Skeletal muscle cell (primary cell): ENCODE measurements around the gene DIRAS2.

Source experiments
- DNase-seq: peaks from one replicate; pipeline ENCODE4 v3.0.0-alpha.2; 2010; ENCODE audit warnings: low read depth
- H3K4me3 ChIP-seq: 2 replicates; pipeline ENCODE4 v1.5.1; 2011; ENCODE audit warnings: low read depth, mild to moderate bottlenecking, control low read depth, low read length, moderate library complexity

DIRAS2 gene

DNA sequence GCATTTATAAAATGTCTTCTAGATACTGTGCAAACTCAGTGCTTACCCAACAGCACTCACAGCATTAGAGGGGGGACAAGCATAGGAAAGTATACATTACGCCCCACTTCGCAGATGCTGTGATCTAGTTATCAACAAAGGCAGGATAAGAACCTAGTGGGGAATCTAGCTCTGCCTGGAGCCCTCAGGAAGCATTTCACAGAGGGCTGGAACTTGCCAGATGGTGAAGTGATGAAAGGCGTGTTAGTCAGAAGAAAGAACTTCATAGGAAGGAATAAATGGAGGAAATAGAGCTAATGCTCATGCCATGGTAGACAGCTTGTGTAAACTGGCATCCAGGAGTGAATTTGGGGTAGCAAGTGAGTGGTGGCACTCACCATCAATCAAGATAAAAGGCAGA is 25.8 kb downstream of the DIRAS2 start:
- H3K4me3 ChIP-seq: no peak overlapping the region
- no peak for DNase-seq

DNA sequence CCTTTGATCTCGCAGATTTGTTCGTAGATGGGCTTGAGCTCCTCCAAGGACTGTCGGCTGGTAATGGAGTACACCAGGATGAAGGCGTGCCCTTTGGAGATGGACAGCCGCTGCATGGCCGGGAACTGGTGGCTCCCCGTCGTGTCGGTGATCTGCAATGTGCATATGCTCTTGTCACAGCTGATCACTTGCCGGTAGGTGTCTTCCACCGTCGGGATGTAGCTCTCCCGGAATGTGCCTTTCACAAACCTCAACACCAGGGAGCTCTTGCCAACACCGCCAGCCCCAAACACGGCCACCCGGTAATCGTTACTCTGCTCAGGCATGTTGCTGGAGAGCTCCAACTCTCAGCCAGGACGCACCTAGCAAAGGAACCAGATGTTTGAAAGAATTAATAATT is 29.1 kb downstream of the DIRAS2 start:
- no peak overlapping the region for H3K4me3 ChIP-seq
- no peak for DNase-seq

DNA sequence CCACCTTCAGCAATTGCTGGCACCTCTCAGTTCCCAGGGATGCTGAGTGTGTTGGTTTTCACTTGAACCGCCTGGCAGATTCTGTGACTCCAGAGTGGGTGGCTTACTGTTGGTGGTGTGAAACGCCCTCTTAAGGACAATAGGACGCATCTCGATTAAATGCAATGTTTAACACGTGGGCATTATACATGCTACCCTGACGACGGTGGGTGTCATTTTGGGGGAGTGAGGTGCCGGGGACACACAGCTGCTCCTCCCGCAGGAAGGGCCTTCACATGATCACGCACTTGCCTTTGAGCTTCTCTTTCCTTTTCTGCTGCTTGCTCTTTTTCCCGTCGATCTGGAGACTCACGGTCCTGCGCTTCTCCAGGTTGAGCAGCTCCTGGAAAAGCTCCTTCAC is 29.7 kb downstream of the DIRAS2 start:
- no peak overlapping the region for H3K4me3 ChIP-seq
- DNase-seq: no peak

DNA sequence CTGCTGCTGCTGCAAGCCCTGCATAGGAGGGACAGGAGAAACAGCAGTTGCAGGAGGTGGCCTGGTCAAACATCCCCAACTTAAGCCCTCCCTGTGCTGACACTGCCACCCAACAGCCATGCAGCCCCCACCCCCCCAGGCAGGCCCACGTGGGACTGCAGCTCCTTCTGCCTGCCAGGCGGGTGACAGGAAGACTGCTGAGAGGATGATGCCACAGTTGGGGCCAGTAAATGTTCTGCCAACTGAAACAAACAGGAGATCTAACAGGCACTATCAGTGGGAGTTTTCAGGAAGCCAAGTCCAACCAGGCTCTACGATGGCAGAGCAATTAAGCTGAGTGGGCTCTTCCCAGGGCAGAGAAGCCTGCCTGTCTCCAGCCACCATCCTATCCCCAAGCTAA is 31.1 kb downstream of the DIRAS2 start:
- H3K4me3 ChIP-seq: no peak overlapping the region
- no peak for DNase-seq

DNA sequence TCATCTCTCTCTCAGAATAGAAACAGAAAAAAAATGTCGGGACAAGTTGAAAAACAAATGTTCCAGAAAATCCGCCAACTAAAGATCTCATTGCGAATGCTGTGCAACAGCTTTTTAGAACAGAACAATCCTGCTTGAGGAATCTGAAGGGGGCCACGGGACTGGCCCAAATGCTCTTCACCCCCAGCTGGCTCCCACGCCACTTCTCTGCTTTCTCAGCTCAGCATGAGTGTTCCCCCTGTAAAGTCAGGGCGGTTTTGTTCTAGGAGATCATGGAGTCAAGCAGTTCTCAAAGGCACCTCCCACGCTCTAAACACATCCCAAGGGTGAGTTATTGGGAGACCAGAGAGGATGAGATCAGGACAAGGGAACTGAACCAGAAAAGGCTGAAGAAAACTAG is 31.5 kb downstream of the DIRAS2 start:
- DNase-seq: no peak
- H3K4me3 ChIP-seq: no peak overlapping the region

DNA sequence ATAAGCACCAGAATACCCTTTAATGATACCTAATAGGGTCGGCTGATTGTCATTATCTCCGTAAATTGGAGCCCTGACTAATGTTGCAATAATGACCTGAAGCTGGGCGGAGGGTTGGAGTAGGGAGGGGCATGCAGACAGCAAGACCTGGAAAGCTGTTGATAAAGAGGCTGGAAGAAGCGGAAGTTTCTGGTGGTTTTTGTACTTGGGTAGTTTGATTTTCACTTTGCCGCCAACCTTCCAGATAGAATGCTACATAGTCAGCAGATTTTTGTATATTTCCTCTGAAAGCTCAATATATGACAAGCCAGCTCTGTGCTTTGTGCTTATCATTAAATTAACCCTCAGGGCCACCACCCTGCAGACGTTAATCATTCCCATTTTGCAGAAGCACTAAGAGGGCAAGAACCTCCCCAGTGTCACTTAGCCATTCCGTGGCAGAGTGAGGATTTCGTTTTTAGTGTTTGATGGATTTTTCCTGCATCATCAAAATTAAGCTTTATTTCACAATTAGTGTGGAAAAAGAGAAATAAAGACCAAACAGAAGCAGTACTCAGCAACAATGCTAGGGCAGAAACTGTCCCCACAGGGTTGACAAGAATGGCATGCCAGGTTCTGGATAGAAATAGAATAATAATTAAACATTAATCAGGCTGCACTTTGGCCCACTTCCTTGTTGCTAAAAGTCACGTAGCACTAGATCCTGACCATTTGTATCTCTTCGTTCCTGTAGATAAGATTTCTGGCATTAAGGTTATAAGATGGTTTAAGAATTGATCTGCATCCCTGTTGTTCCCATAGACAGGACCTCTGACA is 34.7 kb downstream of the DIRAS2 start:
- no peak overlapping the region for H3K4me3 ChIP-seq
- no peak for DNase-seq

DNA sequence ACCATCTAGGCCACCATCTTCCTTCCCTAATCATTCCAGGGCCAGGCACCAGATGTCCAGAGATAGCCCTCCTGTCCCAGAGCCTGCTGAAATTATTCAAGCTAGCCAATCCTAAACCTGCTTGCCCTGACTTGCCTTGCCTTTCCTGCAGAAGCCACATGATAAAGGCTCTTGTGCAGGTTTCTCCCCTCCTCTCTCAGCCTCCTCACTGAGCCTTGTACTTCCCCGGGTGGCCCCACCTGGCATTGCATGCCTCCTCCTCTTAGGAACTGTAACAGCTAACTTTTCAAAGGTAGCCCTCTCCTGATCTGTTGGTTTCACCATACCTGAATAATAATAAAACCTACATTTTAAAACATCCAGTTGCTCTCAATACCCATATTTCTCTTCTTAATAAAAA is 42.6 kb downstream of the DIRAS2 start:
- no peak for DNase-seq
- no peak overlapping the region for H3K4me3 ChIP-seq

DNA sequence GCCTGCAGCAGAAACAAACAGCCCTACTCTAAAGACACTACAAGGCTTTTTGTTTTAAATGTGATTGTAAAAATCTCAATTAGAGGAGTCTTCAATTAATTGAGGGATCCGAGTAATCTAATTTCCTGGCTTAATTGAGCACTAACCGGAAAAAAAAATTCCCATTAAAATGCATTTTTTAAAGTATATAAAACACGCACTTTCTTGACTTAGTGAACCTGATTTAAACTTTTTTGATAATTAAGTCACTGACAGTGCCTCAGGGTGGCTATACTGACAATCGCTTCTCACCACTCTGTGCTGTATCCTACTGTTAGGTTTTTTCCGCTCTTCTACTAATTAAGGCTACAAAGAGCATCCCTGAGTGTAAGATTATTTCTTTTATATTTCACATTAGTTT is 44.4 kb downstream of the DIRAS2 start:
- H3K4me3 ChIP-seq: no peak overlapping the region
- no peak for DNase-seq

DNA sequence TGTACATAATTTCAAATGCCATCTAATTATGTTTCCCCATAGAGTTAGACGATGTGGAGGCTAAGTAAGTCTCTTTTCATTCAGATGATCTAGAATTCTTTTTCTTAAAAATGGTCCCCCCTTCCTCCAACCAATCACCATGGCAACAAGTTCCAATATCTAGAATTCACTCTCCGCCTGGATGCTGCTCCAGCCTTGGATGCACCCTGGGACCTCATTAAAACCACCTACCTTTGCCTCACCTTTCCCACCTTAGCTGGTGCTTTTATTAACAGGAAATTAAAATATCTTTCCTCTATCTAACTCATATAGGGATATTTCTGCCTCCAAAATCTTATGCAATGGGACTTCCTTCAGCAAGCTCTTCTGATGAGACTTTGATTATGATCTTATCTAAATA is 49.0 kb downstream of the DIRAS2 start:
- DNase-seq: no peak
- H3K4me3 ChIP-seq: no peak overlapping the region

DNA sequence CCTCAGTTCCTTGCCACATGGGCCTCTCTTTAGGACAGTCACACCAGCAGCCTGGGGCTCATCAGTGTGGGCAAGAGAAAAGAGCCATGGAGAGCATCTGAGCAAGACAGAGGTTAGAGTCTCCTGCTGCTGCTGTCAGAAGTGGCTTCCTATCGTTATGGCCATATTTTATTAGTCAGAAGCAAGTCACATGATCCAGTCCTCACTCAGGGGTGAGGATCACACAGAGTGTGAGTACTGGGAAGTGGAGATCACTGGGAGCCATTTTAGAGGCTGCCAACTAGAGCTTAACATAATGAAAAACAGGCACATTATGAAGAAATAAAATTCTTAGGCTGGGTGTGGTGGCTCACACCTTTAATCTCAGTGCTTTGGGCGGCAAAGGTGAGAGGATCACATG is 62.0 kb downstream of the DIRAS2 start:
- H3K4me3 ChIP-seq: no peak overlapping the region
- no peak for DNase-seq

DNA sequence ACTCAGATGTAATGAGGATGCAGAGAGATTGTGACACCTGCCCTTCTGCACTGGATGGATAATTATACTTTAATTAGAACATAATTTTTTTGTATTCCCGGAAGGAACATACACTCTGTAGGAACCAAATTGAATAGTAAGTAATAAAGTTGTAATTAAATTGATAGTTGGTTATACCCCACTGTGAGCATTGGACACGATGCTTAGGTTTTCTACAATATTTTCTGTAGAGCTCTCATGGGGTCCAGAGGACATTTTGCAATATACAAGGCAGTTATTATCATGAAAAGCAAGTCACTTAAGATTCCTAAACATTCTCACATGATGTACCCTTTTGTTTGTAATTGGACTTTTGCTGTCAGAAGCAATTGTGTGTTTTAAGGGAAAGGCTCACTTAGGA is 63.4 kb downstream of the DIRAS2 start:
- no peak overlapping the region for H3K4me3 ChIP-seq
- DNase-seq: no peak

DNA sequence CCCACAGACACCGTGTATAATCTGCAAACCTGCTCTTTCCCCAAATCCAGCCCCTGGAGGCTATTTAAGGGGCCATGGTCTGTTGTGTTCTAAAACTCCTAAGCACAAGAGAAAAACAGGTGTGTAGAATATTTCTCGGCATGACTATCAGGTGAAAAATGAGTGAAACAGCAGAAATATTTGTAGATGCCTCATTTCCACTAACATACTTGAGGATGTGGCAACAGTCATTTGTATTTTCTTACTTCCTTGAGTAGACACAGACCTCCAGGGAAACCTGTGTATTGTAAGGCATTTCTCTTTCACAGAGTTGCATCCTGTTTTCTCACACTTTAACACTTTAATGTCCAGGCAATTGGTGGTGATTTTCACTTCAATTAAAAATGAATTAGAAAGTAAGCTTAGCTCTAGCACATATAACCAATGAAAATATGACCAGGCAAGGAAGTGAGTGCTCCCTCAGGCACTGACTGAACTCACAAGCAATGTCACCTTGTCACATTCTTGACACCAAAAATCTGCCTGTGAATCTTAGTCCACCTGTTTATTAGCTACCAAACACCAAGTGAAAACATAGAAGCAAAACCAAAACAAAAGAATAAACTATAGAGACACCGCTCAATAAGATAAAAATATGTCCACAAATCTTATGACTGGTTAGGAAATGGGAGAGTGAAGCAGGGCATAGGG is 64.4 kb downstream of the DIRAS2 start:
- DNase-seq: no peak
- H3K4me3 ChIP-seq: no peak overlapping the region

DNA sequence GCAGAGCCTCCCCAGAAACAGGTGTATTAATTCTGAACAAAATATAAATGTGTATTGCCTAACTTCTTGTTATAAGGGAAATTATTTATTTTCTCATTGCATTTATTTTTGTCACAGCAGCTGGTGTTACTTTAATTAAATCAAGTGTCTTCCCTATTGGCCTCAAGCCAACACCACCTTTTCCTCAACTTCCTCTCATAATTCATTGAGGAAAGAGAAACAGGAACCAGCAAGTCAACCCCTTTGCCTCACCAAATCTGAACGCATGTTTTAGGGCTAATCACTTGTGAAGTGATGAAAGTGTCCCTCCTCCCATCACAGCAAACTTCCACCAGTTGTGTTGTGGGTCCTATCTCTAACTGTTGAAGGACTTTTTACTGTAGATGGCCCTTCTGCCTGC is 73.1 kb downstream of the DIRAS2 start:
- DNase-seq: no peak
- H3K4me3 ChIP-seq: no peak overlapping the region

DNA sequence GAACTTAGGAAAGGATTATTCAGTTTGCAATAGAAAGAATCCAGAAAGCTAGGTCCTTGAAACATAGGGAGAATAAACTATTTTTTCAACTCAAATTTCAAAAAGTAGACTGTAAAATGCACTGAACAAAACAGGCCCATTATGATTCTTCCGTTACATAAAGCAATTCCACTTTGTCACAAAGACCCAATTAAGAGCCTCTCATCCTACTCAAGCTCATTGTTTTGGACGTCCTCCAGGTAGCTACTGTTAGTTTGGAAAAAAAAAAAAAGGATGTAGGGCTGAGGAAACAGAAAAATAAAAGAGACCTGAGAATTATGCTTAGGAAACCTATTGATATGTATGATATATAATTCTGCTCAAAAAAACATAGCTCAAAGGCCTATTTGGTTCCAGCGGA is 74.0 kb downstream of the DIRAS2 start:
- DNase-seq: no peak
- H3K4me3 ChIP-seq: no peak overlapping the region

DNA sequence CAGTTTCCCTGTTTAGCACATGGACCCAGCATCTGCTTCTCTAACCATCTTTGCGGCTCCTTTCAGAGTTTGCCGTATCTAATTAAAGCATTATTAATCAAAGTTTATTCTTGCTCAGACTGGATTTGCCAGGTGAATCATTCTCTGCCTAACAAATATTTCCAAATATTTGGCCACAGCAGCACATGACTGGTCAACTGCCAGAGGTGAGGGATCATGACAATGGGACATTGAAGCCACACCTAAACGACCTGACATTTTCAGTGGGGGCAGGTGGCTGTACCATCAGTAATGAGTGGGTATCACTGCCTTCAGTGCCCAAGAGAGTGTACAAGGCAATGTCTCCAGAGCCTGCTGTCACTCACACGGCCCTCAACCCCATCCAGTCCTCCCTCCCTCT is 80.4 kb downstream of the DIRAS2 start:
- DNase-seq: no peak
- H3K4me3 ChIP-seq: no peak overlapping the region
